Neural cell (in vitro differentiated cells): ENCODE data around the gene PDE8B. TPM values are rescaled to one million over a fixed set of nuclear protein-coding genes. Genes with fewer than 3 reads are reported as not detected.

ENCODE experiments used
- H2AFZ ChIP-seq: fragments of 200-600, 300-800 bp; sonication (generic), shearing (Covaris generic); 2 replicates; pipeline ENCODE4 v1.6.0; 2014; ENCODE audit warnings: low read depth, mild to moderate bottlenecking, antibody characterized with exemption, low read length, moderate library complexity
- H3F3A ChIP-seq: fragments of 200-600 bp; shearing (Covaris generic); 2 replicates; pipeline ENCODE4 v1.6.1; 2016; ENCODE audit warnings: mild to moderate bottlenecking, moderate library complexity, mixed read lengths, antibody characterized with exemption, low read length; ENCODE audit not compliant: insufficient read depth, poor library complexity, severe bottlenecking
- H3K27ac ChIP-seq: fragments of 200-600, 300-800 bp; sonication (generic), shearing (Covaris generic); 2 replicates; pipeline ENCODE4 v1.5.1; 2014; ENCODE audit warnings: mild to moderate bottlenecking, low read length, moderate library complexity
- H3K27me3 ChIP-seq: fragments of 300-800, 200-600 bp; sonication (generic), shearing (Covaris generic); 2 replicates; pipeline ENCODE4 v1.6.0; 2014; ENCODE audit warnings: mild to moderate bottlenecking, low read depth, low read length, moderate library complexity; ENCODE audit not compliant: insufficient read depth
- H3K36me3 ChIP-seq: fragments of 300-800, 200-600 bp; sonication (generic), shearing (Covaris generic); 2 replicates; pipeline ENCODE4 v1.5.1; 2014; ENCODE audit warnings: mild to moderate bottlenecking, antibody characterized with exemption, low read length, moderate library complexity; ENCODE audit not compliant: insufficient read depth
- H3K4me2 ChIP-seq: fragments of 300-800, 200-600 bp; sonication (generic), shearing (Covaris generic); 2 replicates; pipeline ENCODE4 v1.6.0; 2014; ENCODE audit warnings: mild to moderate bottlenecking, low read length
- H3K4me3 ChIP-seq: fragments of 300-800, 200-600 bp; sonication (generic), shearing (Covaris generic); 2 replicates; pipeline ENCODE4 v1.5.1; 2014; ENCODE audit warnings: mild to moderate bottlenecking, low read length, moderate library complexity
- H3K79me2 ChIP-seq: fragments of 200-600 bp; shearing (Covaris generic); replicated peaks from 2 replicates; pipeline ENCODE4 v1.6.0; 2014; ENCODE audit warnings: mild to moderate bottlenecking, low read length, moderate library complexity; ENCODE audit not compliant: insufficient read depth
- H3K9ac ChIP-seq: fragments of 300-800, 200-600 bp; sonication (generic), shearing (Covaris generic); 2 replicates; pipeline ENCODE4 v1.6.1; 2016; ENCODE audit warnings: mild to moderate bottlenecking, low read length, mixed read lengths
- H3K9me2 ChIP-seq: fragments of 200-600 bp; shearing (Covaris generic); 2 replicates; pipeline ENCODE4 v1.6.1; 2016; ENCODE audit warnings: mild to moderate bottlenecking, low read length, mixed read lengths; ENCODE audit not compliant: insufficient read depth
- H3K9me3 ChIP-seq: fragments of 200-600, 300-800 bp; sonication (generic), shearing (Covaris generic); 2 replicates; pipeline ENCODE4 v1.6.1; 2016; ENCODE audit warnings: mild to moderate bottlenecking, mixed run types, low read length, moderate library complexity, mixed read lengths
- H4K20me1 ChIP-seq: fragments of 200-600 bp; shearing (Covaris generic); 2 replicates; pipeline ENCODE4 v1.6.1; 2016; ENCODE audit warnings: mild to moderate bottlenecking, mixed run types; ENCODE audit not compliant: insufficient read depth
- CTCF ChIP-seq: fragments of 450-650 bp; IDR thresholded peaks from 2 replicates; pipeline ENCODE4 v1.5.1; 2014; ENCODE audit warnings: antibody characterized with exemption, mild to moderate bottlenecking, moderate library complexity; ENCODE audit not compliant: poor library complexity, severe bottlenecking
- EP300 ChIP-seq: fragments of 450-650 bp; conservative IDR thresholded peaks from 2 replicates; pipeline ENCODE4 v1.6.1; 2014; ENCODE audit warnings: antibody characterized with exemption, mild to moderate bottlenecking, moderate library complexity; ENCODE audit not compliant: poor library complexity, severe bottlenecking
- EZH2 ChIP-seq: fragments of 200-600, 300-800 bp; shearing (Covaris generic), sonication (generic); IDR thresholded peaks from 2 replicates; pipeline ENCODE4 v1.6.1; 2014; ENCODE audit warnings: antibody characterized with exemption, low read length, borderline replicate concordance, mild to moderate bottlenecking; ENCODE audit not compliant: insufficient read depth, poor library complexity, severe bottlenecking
- MXI1 ChIP-seq: fragments of 450-650 bp; conservative IDR thresholded peaks from 2 replicates; pipeline ENCODE4 v1.6.1; 2014; ENCODE audit warnings: antibody characterized with exemption, mild to moderate bottlenecking; ENCODE audit not compliant: poor library complexity, severe bottlenecking
- POLR2AphosphoS5 ChIP-seq: IDR thresholded peaks from 2 replicates; pipeline ENCODE4 v1.6.1; 2012
- RAD21 ChIP-seq: fragments of 450-650 bp; conservative IDR thresholded peaks from 2 replicates; pipeline ENCODE4 v1.6.1; 2014; ENCODE audit warnings: antibody characterized with exemption, mild to moderate bottlenecking, moderate library complexity
- REST ChIP-seq: IDR thresholded peaks from 2 replicates; pipeline ENCODE4 v1.6.1; 2012; ENCODE audit warnings: borderline replicate concordance
- SMC3 ChIP-seq: fragments of 450-650 bp; conservative IDR thresholded peaks from 2 replicates; pipeline ENCODE4 v1.6.1; 2014; ENCODE audit warnings: antibody characterized with exemption, mild to moderate bottlenecking, moderate library complexity; ENCODE audit not compliant: poor library complexity
- TAF1 ChIP-seq: IDR thresholded peaks from 2 replicates; pipeline ENCODE4 v1.6.1; 2012; ENCODE audit warnings: low read depth
- polyA plus RNA-seq: library from polyadenylated mRNA; depleted of rRNA; stranded (reverse); fragments of >200 nt; gene quantifications from 2 replicates; pipeline ENCODE4 v1.2.3, GENCODE V29; 2014

The PDE8B gene
- polyA plus RNA-seq, 1 donor from 2014 or later = 0.22 TPM

- Histone ChIP-seq H2AFZ (no peak overlapping the region), H3K27me3 (no peaks in the 10 kb centered on the region), H3K9me3 (no peaks in the 10 kb centered on the region), H3K9ac (no peak overlapping the region), H3K79me2 (no peaks in the 10 kb centered on the region), H3K4me2 (no peak overlapping the region), H3K9me2 (no peaks in the 10 kb centered on the region), H4K20me1 (no peaks in the 10 kb centered on the region), H3K36me3 (no peaks in the 10 kb centered on the region), H3F3A (no peaks in the 10 kb centered on the region), H3K4me3 (no peak overlapping the region), H3K27ac (no peak overlapping the region)
- TF ChIP-seq POLR2AphosphoS5 (no peak), EP300 (no peak), TAF1 (no peak), RAD21 (no peak), CTCF (no peak), REST (no peak), SMC3 (no peak), EZH2 (no peak), MXI1 (no peak)
Observed at GRCh38 chr5:77396017-77396416, 185.5 kb downstream of the PDE8B start.

GRCh38 chr5:77397686-77398292 is 187.3 kb downstream of the PDE8B start:
- Histone ChIP-seq H3K9me2 (no peaks in the 10 kb centered on the region), H4K20me1 (no peaks in the 10 kb centered on the region), H3K79me2 (no peaks in the 10 kb centered on the region), H3K9ac (no peak overlapping the region), H3K4me2 (no peak overlapping the region), H3K4me3 (no peak overlapping the region), H3K36me3 (no peaks in the 10 kb centered on the region), H2AFZ (no peak overlapping the region), H3K27me3 (no peaks in the 10 kb centered on the region), H3F3A (no peaks in the 10 kb centered on the region), H3K27ac (no peak overlapping the region), H3K9me3 (no peaks in the 10 kb centered on the region)
- no peak for TF ChIP-seq CTCF
- no peak for TF ChIP-seq MXI1
- TF ChIP-seq RAD21 = no peak
- no peak for TF ChIP-seq TAF1
- no peak for TF ChIP-seq EP300
- no peak for TF ChIP-seq POLR2AphosphoS5
- TF ChIP-seq SMC3 = no peak
- TF ChIP-seq EZH2 = no peak
- TF ChIP-seq REST = no peak
